Astrocyte of the spinal cord (primary cell): ENCODE data around the gene UNC119B.

Experiments used
- DNase-seq: peaks from one replicate; pipeline ENCODE4 v3.0.0; 2011; ENCODE audit warnings: low read depth, low spot score
- H3K4me3 ChIP-seq: 2 replicates; pipeline ENCODE4 v1.5.1; 2011; ENCODE audit warnings: low read depth, mild to moderate bottlenecking, low read length, moderate library complexity
- CTCF ChIP-seq: IDR thresholded peaks from 2 replicates; pipeline ENCODE4 v1.5.1; 2012; ENCODE audit warnings: low read depth, mild to moderate bottlenecking, low read length, inconsistent platforms
- in situ Hi-C: cut with HindIII; loops from 2 replicates; pipeline ENCODE4 v1.10.0; 2017; ENCODE audit warnings: low sequenced_read_pairs

The UNC119B gene

GRCh38 chr12:120754792-120755191 lies 44.5 kb downstream of the UNC119B start:
- H3K4me3 ChIP-seq: no peak overlapping the region
- in situ Hi-C loops: no loop called here
- DNase-seq: no peak
- no peak for TF ChIP-seq CTCF

- no peak for TF ChIP-seq CTCF
- in situ Hi-C loops: no loop called here
- DNase-seq: no peak
- no peak overlapping the region for H3K4me3 ChIP-seq
These were observed 45.0 kb downstream of the UNC119B start for GRCh38 chr12:120755269-120755668.

- in situ Hi-C loops: no loop called here
- TF ChIP-seq CTCF: no peak
- H3K4me3 ChIP-seq: no peak overlapping the region
- no peak for DNase-seq
These were observed 47.0 kb downstream of the UNC119B start for GRCh38 chr12:120757226-120757742.

GRCh38 chr12:120757949-120758348 lies 47.7 kb downstream of the UNC119B start:
- no peak overlapping the region for H3K4me3 ChIP-seq
- TF ChIP-seq CTCF: no peak
- no peak for DNase-seq
- in situ Hi-C loops: no loop called here

DNA sequence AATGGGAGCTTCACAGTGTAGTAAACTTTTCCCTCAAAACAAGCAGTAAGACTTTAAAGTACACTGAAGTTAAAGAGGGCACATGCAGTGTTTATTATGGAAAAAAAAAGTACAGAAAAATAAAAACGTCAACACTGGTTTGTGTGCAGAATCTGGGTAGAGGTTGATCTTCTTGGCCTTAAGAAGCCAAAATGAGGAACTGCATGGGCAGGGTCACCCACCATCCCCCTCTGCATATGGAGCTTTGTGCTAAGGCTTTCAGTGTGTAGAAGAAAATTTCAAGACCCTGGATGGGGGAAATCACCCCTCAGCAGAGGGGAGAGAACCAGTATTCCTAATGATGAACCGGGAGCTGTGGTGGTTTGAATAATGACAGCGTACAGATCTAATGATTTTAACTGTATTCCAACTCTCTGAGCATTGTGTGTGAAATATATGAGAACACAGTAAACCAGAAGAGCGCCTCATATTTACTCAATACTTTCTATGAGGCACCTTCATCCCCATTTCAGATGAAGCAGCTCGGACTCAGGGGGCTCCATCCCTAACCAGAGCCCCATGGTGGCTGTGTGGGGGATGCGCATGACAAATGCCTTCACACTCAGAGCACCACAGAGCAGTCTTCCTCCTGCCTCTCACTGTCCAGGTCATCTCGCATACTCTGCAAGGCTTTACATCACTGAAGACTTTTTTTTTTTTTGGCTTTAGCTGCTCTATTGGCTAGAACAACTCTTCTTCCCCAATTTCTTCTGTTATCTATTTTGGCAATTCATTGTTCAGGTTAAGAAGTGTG lies 48.7 kb downstream of the UNC119B start:
- in situ Hi-C loops: no loop called here
- H3K4me3 ChIP-seq: no peak overlapping the region
- no peak for TF ChIP-seq CTCF
- no peak for DNase-seq

- no peak for TF ChIP-seq CTCF
- DNase-seq: no peak
- H3K4me3 ChIP-seq: no peak overlapping the region
- in situ Hi-C loops: no loop called here
These were observed 49.5 kb downstream of the UNC119B start for GRCh38 chr12:120759591-120760348.
